A549 (cell line): ENCODE measurements around the gene PARP15.

Experiments used
- CHD2 ChIP-seq: fragments of 150-350 bp; IDR thresholded peaks from 2 replicates; pipeline ENCODE4 v1.6.1; 2014; ENCODE audit warnings: low read length; ENCODE audit not compliant: partially characterized antibody
- CTCF ChIP-seq: fragments of >200 bp; sonication (Bioruptor Twin); formaldehyde crosslinking; IDR thresholded peaks from 3 replicates; pipeline ENCODE4 v1.5.1; 2016
- GATA3 ChIP-seq: IDR thresholded peaks from 2 replicates; pipeline ENCODE4 v1.6.1; 2012; ENCODE audit warnings: borderline replicate concordance
- JUN ChIP-seq, 2 experiments: fragments of >200 bp; sonication (Bioruptor Twin); formaldehyde crosslinking; IDR thresholded peaks; 2 replicates in 1 of 2; 3 replicates in 1 of 2; pipeline ENCODE4 v1.6.1; 2016 to 2017
- TP53 ChIP-seq: fragments of 250-450 bp; sonication (Bioruptor Pico); IDR thresholded peaks from 2 replicates; pipeline ENCODE4 v1.5.0; 2021; ENCODE audit warnings: mild to moderate bottlenecking, moderate library complexity

DNA sequence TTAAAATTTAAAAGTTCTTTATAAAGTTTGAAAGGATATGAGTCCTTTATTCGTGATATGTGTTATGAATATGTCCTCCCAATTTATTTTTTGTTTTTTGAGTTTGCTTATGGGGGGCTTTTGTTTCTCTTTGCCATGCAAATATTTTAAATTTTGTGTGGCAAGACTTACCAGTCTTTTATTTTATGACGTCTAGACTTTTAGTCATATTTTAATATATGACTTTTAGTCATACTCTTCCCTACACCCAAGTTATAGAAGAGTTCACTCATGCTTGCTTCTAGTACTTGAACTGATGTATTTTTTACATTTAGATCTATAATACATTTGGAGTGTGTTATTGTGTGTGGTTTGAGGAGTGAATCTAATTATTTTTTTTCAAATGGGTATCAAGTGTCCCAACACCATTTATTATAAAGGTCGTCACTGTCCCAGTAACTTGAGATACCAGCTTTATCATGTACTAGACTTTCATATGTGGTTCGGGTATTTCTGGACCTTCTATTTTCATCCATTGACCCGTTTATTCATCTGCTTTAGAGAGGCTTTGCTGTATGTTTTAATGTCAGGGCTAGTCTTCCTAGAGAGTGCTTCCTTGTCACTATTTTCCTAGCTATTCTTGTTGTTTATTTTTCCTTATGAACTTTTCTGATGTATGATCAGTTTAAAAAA is 755 bp downstream of the PARP15 start:
- TF ChIP-seq CTCF: no peak
- TF ChIP-seq TP53 (CRISPR knock-in tag): no peak
- TF ChIP-seq JUN (IDR thresholded peaks at IDR 0.05): no peak
- no peak for TF ChIP-seq CHD2
- no peak for TF ChIP-seq GATA3
